Endothelial cell of umbilical vein (primary cell): ENCODE measurements around the gene BPTF. TPM values are rescaled to one million over a fixed set of nuclear protein-coding genes. Genes with fewer than 3 reads are reported as not detected.
A peak's percentile ranks its signal among the peaks of the same experiment; 100 is the strongest.

Experiments
- BruUV-seq: library from RNA; stranded (reverse); fragments of 400-500 nt; replicated peaks from 2 replicates; lab custom pipeline; 2021; lab: Mats Ljungman, UMichigan
- CTCF ChIA-PET: fragments of 300-600, 350-600 bp; sonication (Branson Sonifier 250); formaldehyde crosslinking; loops from one replicate; lab custom pipeline; 2021; ENCODE audit warnings: antibody characterized with exemption, inconsistent platforms; lab: Charles Lee
- POLR2A ChIA-PET: fragments of 300-600, 350-600 bp; sonication (Branson Sonifier 250); formaldehyde crosslinking; loops from one replicate; lab custom pipeline; 2021; ENCODE audit warnings: antibody characterized with exemption, inconsistent platforms; lab: Charles Lee
- DNase-seq: peaks from one replicate; pipeline ENCODE4 v3.0.0-alpha.2; 2011; ENCODE audit warnings: low read depth, low spot score
- FAIRE-seq: peaks from 2 replicates; lab custom pipeline; 2011; peaks lifted over from hg19 to GRCh38; lab: Jason Lieb, UNC
- H2AFZ ChIP-seq: 2 replicates; pipeline ENCODE4 v1.6.0; 2012; ENCODE audit warnings: low read depth, low read length, control low read depth, inconsistent platforms
- H3K27ac ChIP-seq: 2 replicates; pipeline ENCODE4 v1.5.1; 2011; ENCODE audit warnings: low read depth, mild to moderate bottlenecking, control low read depth, low read length, moderate library complexity; ENCODE audit not compliant: insufficient read depth
- H3K27me3 ChIP-seq, 2 experiments: 2 replicates each; pipeline versions ENCODE4 v1.6.0 to v1.6.1; 2011; ENCODE audit warnings: low read length in 2 of 2, mixed read lengths in 1 of 2; ENCODE audit not compliant: control insufficient read depth in 2 of 2, insufficient read depth in 2 of 2
- H3K36me3 ChIP-seq, 2 experiments: 2 replicates in 1 of 2; 3 replicates in 1 of 2; pipeline ENCODE4 v1.5.1; 2011; ENCODE audit warnings: low read length in 2 of 2, mild to moderate bottlenecking in 1 of 2, moderate library complexity in 1 of 2; ENCODE audit not compliant: control insufficient read depth in 2 of 2, insufficient read depth in 2 of 2; ENCODE audit errors: extremely low read depth in 1 of 2
- H3K4me1 ChIP-seq: 3 replicates; pipeline ENCODE4 v1.5.1; 2011; ENCODE audit warnings: mild to moderate bottlenecking, low read length; ENCODE audit not compliant: control insufficient read depth, insufficient read depth; ENCODE audit errors: extremely low read depth
- H3K4me2 ChIP-seq: 2 replicates; pipeline ENCODE4 v1.6.1; 2011; ENCODE audit warnings: low read length, control low read depth, mixed read lengths; ENCODE audit not compliant: insufficient read depth
- H3K4me3 ChIP-seq, 3 experiments: fragments of 200-600 bp in 1 of 3; sonication (generic), shearing (Covaris generic) in 1 of 3; replicated peaks in 1 of 3; 2 replicates each; pipeline ENCODE4 v1.5.1; 2011 to 2016; ENCODE audit warnings: control low read depth in 3 of 3, low read length in 3 of 3, mild to moderate bottlenecking in 2 of 3, inconsistent platforms in 1 of 3, low read depth in 1 of 3, moderate library complexity in 1 of 3; ENCODE audit not compliant: insufficient read depth in 1 of 3
- H3K79me2 ChIP-seq: 2 replicates; pipeline ENCODE4 v1.6.0; 2012; ENCODE audit warnings: low read length, inconsistent platforms; ENCODE audit not compliant: control insufficient read depth, insufficient read depth
- H3K9ac ChIP-seq: replicated peaks from 2 replicates; pipeline ENCODE3; 2011; ENCODE audit warnings: low read length, control low read depth; ENCODE audit not compliant: insufficient read depth; ENCODE audit errors: extremely low read depth
- H3K9me1 ChIP-seq: replicated peaks from 3 replicates; pipeline ENCODE4 v1.6.0; 2011; ENCODE audit warnings: mild to moderate bottlenecking, low read length; ENCODE audit not compliant: control insufficient read depth, insufficient read depth; ENCODE audit errors: extremely low read depth
- H3K9me3 ChIP-seq: replicated peaks from 2 replicates; pipeline ENCODE4 v1.5.1; 2012; ENCODE audit warnings: low read length, inconsistent platforms; ENCODE audit not compliant: control insufficient read depth, insufficient read depth
- H4K20me1 ChIP-seq: replicated peaks from 2 replicates; pipeline ENCODE3; 2011; ENCODE audit warnings: mild to moderate bottlenecking, low read length; ENCODE audit not compliant: control insufficient read depth, insufficient read depth; ENCODE audit errors: extremely low read depth
- CTCF ChIP-seq, 2 donors: IDR thresholded peaks; 1 replicate in 1 of 2; 2 replicates in 1 of 2; pipeline ENCODE4 v1.5.1; 2011; ENCODE audit warnings: low read length in 2 of 2, mild to moderate bottlenecking in 2 of 2, moderate library complexity in 2 of 2, control low read depth in 1 of 2, inconsistent platforms in 1 of 2, low read depth in 1 of 2; ENCODE audit not compliant: insufficient read depth in 1 of 2; ENCODE audit errors: extremely low read depth in 1 of 2
- EZH2 ChIP-seq: IDR thresholded peaks from 2 replicates; pipeline ENCODE4 v1.6.1; 2012; ENCODE audit warnings: borderline replicate concordance, low read depth, mild to moderate bottlenecking, moderate library complexity, low read length, inconsistent platforms; ENCODE audit not compliant: severe bottlenecking
- FOS ChIP-seq: IDR thresholded peaks from 2 replicates; pipeline ENCODE4 v1.6.1; 2011; ENCODE audit warnings: mild to moderate bottlenecking, low read length, moderate library complexity, borderline replicate concordance; ENCODE audit not compliant: insufficient read depth
- GATA2 ChIP-seq: IDR thresholded peaks from 2 replicates; pipeline ENCODE4 v1.7.0; 2011; ENCODE audit warnings: low read depth, mild to moderate bottlenecking, moderate library complexity, mixed read lengths, low read length; ENCODE audit not compliant: insufficient read length, insufficient read depth
- JUN ChIP-seq: IDR thresholded peaks from 2 replicates; pipeline ENCODE4 v1.6.1; 2011; ENCODE audit warnings: borderline replicate concordance, low read depth; ENCODE audit not compliant: insufficient read length, insufficient read depth
- MAX ChIP-seq: IDR thresholded peaks from 2 replicates; pipeline ENCODE4 v1.6.1; 2011; ENCODE audit not compliant: insufficient read depth, insufficient read length
- MYC ChIP-seq: IDR thresholded peaks from one replicate; pipeline ENCODE4 v1.6.1; 2011; ENCODE audit warnings: mild to moderate bottlenecking, low read depth, low read length
- POLR2A ChIP-seq: IDR thresholded peaks from 2 replicates; pipeline ENCODE4 v1.6.1; 2012; ENCODE audit warnings: low read depth, mild to moderate bottlenecking, control low read depth, low read length
- POLR2AphosphoS5 ChIP-seq: IDR thresholded peaks from 2 replicates; pipeline ENCODE4 v1.6.1; 2012; ENCODE audit warnings: low read depth, mild to moderate bottlenecking, control low read depth, low read length, moderate library complexity; ENCODE audit not compliant: insufficient read depth
- dilution Hi-C: fragments of 300-500 bp; cut with MboI; formaldehyde crosslinking; loops from one replicate; pipeline ENCODE4 v1.15.0; 2019; ENCODE audit warnings: low sequenced_read_pairs; ENCODE audit not compliant: extremely low pct_ligation_motif_present
- intact Hi-C: fragments of 100-400 bp; cut with micrococcal nuclease; formaldehyde crosslinking; loops from one replicate; pipeline ENCODE4 v1.10.0; 2022
- polyA plus RNA-seq, 4 experiments: library from polyadenylated mRNA; depleted of rRNA in 3 of 4; stranded (reverse) in 3 of 4; unstranded in 1 of 4; fragments of >200 nt; gene quantifications; 2 replicates each; pipeline versions ENCODE4 v1.2.1 to v1.2.3, GENCODE V29; 2011 to 2012; ENCODE audit warnings: missing spikeins in 1 of 4
- total RNA-seq: library from RNA; stranded (reverse); gene quantifications from 2 replicates; pipeline ENCODE4 v1.2.3, GENCODE V29; 2021

The BPTF gene
- total and polyA plus RNA-seq, 2 donors (not counting 3 experiments of a cell fraction or from before 2014, with no cell fraction given) = 41.0 to 88.1 TPM

- peaks cover 0 to 8% of the 10 kb centered on the region in 2 experiments for H3K36me3 ChIP-seq
- BruUV-seq = no TSS peak
- no peak overlapping the region for H3K27ac ChIP-seq
- H3K4me2 ChIP-seq = no peak overlapping the region
- no peak for FAIRE-seq
- intact Hi-C loops (no loop called here), dilution Hi-C loops (no loop called here)
- H3K4me3 ChIP-seq = no peak overlapping the region
- H3K9me1 ChIP-seq = no peaks in the 10 kb centered on the region
- ChIA-PET POLR2A (no interaction called here), CTCF (interaction anchor here (0.9 to 1.2 kb wide), 2 partner anchors 35 to 92 kb away, joined by 3 read pairs; no protein-coding TSS in a partner anchor)
- no peak overlapping the region for H2AFZ ChIP-seq
- H3K79me2 ChIP-seq = peaks cover 1% of the 10 kb centered on the region
- H4K20me1 ChIP-seq = no peaks in the 10 kb centered on the region
- no peaks in the 10 kb centered on the region for H3K27me3 ChIP-seq
- H3K4me1 ChIP-seq = no peaks in the 10 kb centered on the region
- TF ChIP-seq FOS (no peak), CTCF (IDR thresholded peaks at IDR 0.05; ENCODE audit: extremely low read depth in 1 of 2, insufficient read depth in 1 of 2, low read depth in 1 of 2, low read length in 2 of 2) (no peak), POLR2AphosphoS5 (no peak), EZH2 (no peak), MAX (no peak), GATA2 (no peak), JUN (no peak), MYC (no peak), POLR2A (no peak)
- DNase-seq = peak; percentile 2
- no peaks in the 10 kb centered on the region for H3K9me3 ChIP-seq
- no peak overlapping the region for H3K9ac ChIP-seq
These were observed 66.3 kb downstream of the BPTF start for GRCh38 chr17:67891481-67892119.
